Natural killer cell (primary cell): ENCODE measurements around the gene PLEKHG3. TPM values are rescaled to one million over a fixed set of nuclear protein-coding genes. Genes with fewer than 3 reads are reported as not detected.

Experiments
- ATAC-seq, 3 donors: fragments of 150-1000 bp in 2 of 3; fragments of 200-7000 bp in 1 of 3; cut with Tn5 transposase; 1 replicate in 1 of 3; 2 replicates in 2 of 3; pipeline ENCODE4 v1.10.0; 2021; ENCODE audit warnings: mild to moderate bottlenecking in 2 of 3, moderate library complexity in 2 of 3
- DNase-seq, 2 donors: peaks; one replicate each; pipeline versions ENCODE4 v3.0.0 to v3.0.0-alpha.2; 2013 to 2021; ENCODE audit warnings: mixed read lengths in 1 of 2
- H3K27ac ChIP-seq: one replicate; pipeline ENCODE4 v1.5.1; 2013; ENCODE audit warnings: mild to moderate bottlenecking, low read length
- H3K27me3 ChIP-seq: one replicate; pipeline ENCODE4 v1.6.1; 2013; ENCODE audit warnings: low read length; ENCODE audit not compliant: control insufficient read depth, insufficient read depth
- H3K36me3 ChIP-seq: one replicate; pipeline ENCODE4 v1.6.1; 2013; ENCODE audit warnings: low read length; ENCODE audit not compliant: control insufficient read depth, insufficient read depth
- H3K4me1 ChIP-seq: one replicate; pipeline ENCODE4 v1.6.1; 2013; ENCODE audit warnings: low read length; ENCODE audit not compliant: control insufficient read depth, insufficient read depth
- H3K4me3 ChIP-seq: one replicate; pipeline ENCODE4 v1.5.1; 2013; ENCODE audit warnings: low read length
- H3K9me3 ChIP-seq: one replicate; pipeline ENCODE4 v1.6.1; 2013; ENCODE audit warnings: low read length; ENCODE audit not compliant: control insufficient read depth, insufficient read depth
- H3K27ac Mint-ChIP-seq, 2 donors: one replicate each; pipeline ENCODE4 v1.8.0; 2022; ENCODE audit warnings: mild to moderate bottlenecking in 2 of 2, mixed read lengths in 2 of 2, moderate library complexity in 1 of 2
- H3K27me3 Mint-ChIP-seq, 2 donors: one replicate each; pipeline ENCODE4 v1.8.0; 2022; ENCODE audit warnings: low read depth in 2 of 2, mixed read lengths in 2 of 2
- H3K36me3 Mint-ChIP-seq: one replicate; pipeline ENCODE4 v1.8.0; 2022; ENCODE audit warnings: mixed read lengths
- H3K4me1 Mint-ChIP-seq, 2 donors: one replicate each; pipeline ENCODE4 v1.8.0; 2022; ENCODE audit warnings: mixed read lengths in 2 of 2
- H3K4me3 Mint-ChIP-seq: one replicate; pipeline ENCODE4 v1.8.0; 2022; ENCODE audit warnings: mild to moderate bottlenecking, moderate library complexity, mixed read lengths
- H3K9me3 Mint-ChIP-seq, 2 donors: one replicate each; pipeline ENCODE4 v1.8.0; 2022; ENCODE audit warnings: mixed read lengths in 2 of 2
- CTCF ChIP-seq: fragments of 200-600 bp; IDR thresholded peaks from one replicate; pipeline ENCODE4 v1.8.0; 2022; ENCODE audit warnings: antibody characterized with exemption
- WGBS: methylation state at CpG from one replicate; pipeline ENCODE4 v1.1.7; 2013; ENCODE audit warnings: missing lambda C conversion rate; ENCODE audit not compliant: insufficient coverage; 5-methylcytosine and 5-hydroxymethylcytosine counted together
- intact Hi-C: fragments of 100-400 bp; cut with micrococcal nuclease; formaldehyde crosslinking; loops from one replicate; pipeline ENCODE4 v1.14.2; 2022
- total RNA-seq, 4 donors: library from RNA; stranded (reverse); fragments of 120-200 nt in 1 of 4; gene quantifications; one replicate each; pipeline versions ENCODE4 v1.2.3 to v1.2.4, GENCODE V29; 2013 to 2022

PLEKHG3 gene
- total RNA-seq, 3 donors from 2014 or later (not counting 1 experiment from before 2014, with no cell fraction given) = 184 to 285 (median 225) TPM

GRCh38 chr14:64695071-64695470, 9.2 kb upstream of the PLEKHG3 start:
- DNase-seq (no peak), ATAC-seq (no peak)
- peaks cover 34 to 43% of the 10 kb centered on the region in 2 donors for H3K4me1 Mint-ChIP-seq
- TF ChIP-seq CTCF = no peak
- H3K4me3 Mint-ChIP-seq = no peak overlapping the region
- Histone ChIP-seq H3K9me3 (no peaks in the 10 kb centered on the region), H3K4me1 (peaks cover 30% of the 10 kb centered on the region), H3K36me3 (no peaks in the 10 kb centered on the region), H3K4me3 (no peak overlapping the region), H3K27me3 (no peaks in the 10 kb centered on the region), H3K27ac (no peak overlapping the region)
- WGBS = 100% methylated on average over 2 of the region's 2 CpGs
- intact Hi-C loops = no loop called here
- H3K9me3 Mint-ChIP-seq = no peaks in the 10 kb centered on the region
- H3K27me3 Mint-ChIP-seq = no peaks in the 10 kb centered on the region
- no peaks in the 10 kb centered on the region for H3K36me3 Mint-ChIP-seq
- peak overlapping the region in 1 of 2 donors; percentile 35 for H3K27ac Mint-ChIP-seq

- Histone ChIP-seq H3K9me3 (no peaks in the 10 kb centered on the region), H3K27ac (peak overlapping the region; percentile 12), H3K27me3 (no peaks in the 10 kb centered on the region), H3K4me1 (peaks cover 30% of the 10 kb centered on the region), H3K4me3 (no peak overlapping the region), H3K36me3 (no peaks in the 10 kb centered on the region)
- peak; percentile 81 to 92 (median 87) for ATAC-seq
- peaks cover 34 to 43% of the 10 kb centered on the region in 2 donors for H3K4me1 Mint-ChIP-seq
- peak in 1 of 2 donors; percentile 64 for DNase-seq
- H3K9me3 Mint-ChIP-seq = no peaks in the 10 kb centered on the region
- 44% methylated on average over 3 of the region's 4 CpGs for WGBS
- no peaks in the 10 kb centered on the region for H3K27me3 Mint-ChIP-seq
- TF ChIP-seq CTCF = no peak
- H3K4me3 Mint-ChIP-seq = peak overlapping the region; percentile 29
- intact Hi-C loops = no loop called here
- no peaks in the 10 kb centered on the region for H3K36me3 Mint-ChIP-seq
- peak overlapping the region; percentile 12 to 51 for H3K27ac Mint-ChIP-seq
Measured at GRCh38 chr14:64696355-64696857, 7.8 kb upstream of the PLEKHG3 start.

GRCh38 chr14:64698903-64699302, 5.3 kb upstream of the PLEKHG3 start:
- Histone ChIP-seq H3K9me3 (no peaks in the 10 kb centered on the region), H3K4me3 (no peak overlapping the region), H3K27ac (no peak overlapping the region), H3K36me3 (no peaks in the 10 kb centered on the region), H3K27me3 (no peaks in the 10 kb centered on the region), H3K4me1 (peaks cover 46% of the 10 kb centered on the region)
- Mint-ChIP-seq H3K4me3 (no peak overlapping the region), H3K4me1 (peaks cover 49 to 59% of the 10 kb centered on the region in 2 donors), H3K36me3 (no peaks in the 10 kb centered on the region), H3K27ac (no peak overlapping the region), H3K27me3 (no peaks in the 10 kb centered on the region), H3K9me3 (no peaks in the 10 kb centered on the region)
- DNase-seq (peak in 1 of 2 donors; percentile 52), ATAC-seq (peak in 1 of 3 donors; percentile 62)
- TF ChIP-seq CTCF = no peak
- intact Hi-C loops = no loop called here
- 55% methylated on average over 7 of the region's 7 CpGs for WGBS

GRCh38 chr14:64700290-64700689, 3.9 kb upstream of the PLEKHG3 start:
- DNase-seq (no peak), ATAC-seq (no peak)
- H3K27me3 ChIP-seq = no peaks in the 10 kb centered on the region
- Mint-ChIP-seq H3K4me1 (peaks cover 50 to 53% of the 10 kb centered on the region in 2 donors), H3K4me3 (no peak overlapping the region), H3K27me3 (no peaks in the 10 kb centered on the region), H3K27ac (no peak overlapping the region), H3K9me3 (no peaks in the 10 kb centered on the region), H3K36me3 (no peaks in the 10 kb centered on the region)
- no peak for TF ChIP-seq CTCF
- WGBS = 90% methylated on average over 2 of the region's 2 CpGs
- H3K4me1 ChIP-seq = peaks cover 50% of the 10 kb centered on the region
- intact Hi-C loops = loop anchor here (5.0 to 10.0 kb wide), 2 partner anchors 37 to 195 kb away; partner anchors contain the start of genes ZBTB1 and ZBTB25
- no peak overlapping the region for H3K27ac ChIP-seq
- H3K9me3 ChIP-seq = no peaks in the 10 kb centered on the region
- no peak overlapping the region for H3K4me3 ChIP-seq
- no peaks in the 10 kb centered on the region for H3K36me3 ChIP-seq
